DMS53 treated with DMSO at 0.1 percent for 48 hours (cell line): ENCODE results near the gene FSHR.

ENCODE experiments used
- DNase-seq: peaks from one replicate; lab custom pipeline; 2025; ENCODE audit not compliant: unreplicated experiment; lab: John Stamatoyannopoulos, UW

FSHR gene

DNA sequence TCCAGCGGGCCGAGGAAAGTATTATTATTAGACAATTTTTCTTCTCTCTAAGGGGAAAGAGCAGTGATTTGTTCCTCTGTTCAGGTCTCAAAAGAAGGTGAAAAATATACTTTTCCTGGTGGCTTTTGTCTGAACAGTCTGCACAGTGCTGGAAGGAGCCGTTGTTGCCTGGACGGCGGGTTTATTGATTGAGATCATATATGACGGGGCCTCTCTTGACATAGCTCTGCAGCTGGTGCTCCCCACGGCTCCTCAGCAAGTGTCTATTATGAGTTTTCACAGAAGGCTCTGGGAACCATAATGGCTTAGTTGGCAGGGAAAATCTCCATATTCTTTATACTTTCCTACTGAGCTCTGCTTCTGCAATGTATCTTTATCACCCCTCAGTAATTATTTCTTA, 42.9 kb downstream of the FSHR start:
- DNase-seq, result no peak

DNA sequence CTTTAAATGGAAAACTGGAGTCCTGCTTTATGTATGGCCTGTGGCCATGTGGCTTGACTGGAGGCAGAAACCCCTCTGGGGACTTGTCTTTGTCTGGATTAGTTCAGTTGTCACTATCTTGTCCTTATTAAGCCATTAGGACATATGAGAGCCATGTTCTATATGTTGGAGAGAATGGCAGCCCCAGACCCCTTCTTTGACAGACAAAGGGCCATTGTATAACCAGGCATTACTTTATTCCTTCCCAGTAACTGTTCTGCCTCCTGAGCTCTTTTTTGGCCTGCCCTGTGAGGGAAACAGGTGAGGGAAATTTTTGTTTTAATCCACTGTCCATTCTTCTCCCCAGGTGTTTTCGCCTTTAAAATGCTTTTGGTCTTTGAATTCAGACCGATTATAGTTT, 43.3 kb downstream of the FSHR start:
- no peak for DNase-seq

DNA sequence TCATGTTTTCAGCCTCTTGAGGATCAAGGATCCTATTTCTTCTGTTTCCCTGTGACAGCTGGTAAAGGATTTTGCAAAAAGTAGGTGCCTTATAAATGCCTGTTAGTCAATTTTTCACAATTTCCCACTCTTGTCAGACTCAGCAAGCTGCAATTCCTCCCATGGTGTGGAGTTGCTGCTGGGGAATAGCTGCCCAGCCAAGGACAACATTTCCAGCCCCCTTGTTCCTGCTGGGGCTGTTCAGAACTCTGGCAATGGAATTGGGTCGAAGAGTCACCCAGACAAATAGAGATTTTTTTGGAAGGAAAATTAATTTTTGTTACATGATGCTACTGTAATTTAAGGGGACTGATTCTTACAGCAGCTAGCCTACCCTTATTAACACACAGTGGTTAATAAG, 43.7 kb downstream of the FSHR start:
- no peak for DNase-seq

DNA sequence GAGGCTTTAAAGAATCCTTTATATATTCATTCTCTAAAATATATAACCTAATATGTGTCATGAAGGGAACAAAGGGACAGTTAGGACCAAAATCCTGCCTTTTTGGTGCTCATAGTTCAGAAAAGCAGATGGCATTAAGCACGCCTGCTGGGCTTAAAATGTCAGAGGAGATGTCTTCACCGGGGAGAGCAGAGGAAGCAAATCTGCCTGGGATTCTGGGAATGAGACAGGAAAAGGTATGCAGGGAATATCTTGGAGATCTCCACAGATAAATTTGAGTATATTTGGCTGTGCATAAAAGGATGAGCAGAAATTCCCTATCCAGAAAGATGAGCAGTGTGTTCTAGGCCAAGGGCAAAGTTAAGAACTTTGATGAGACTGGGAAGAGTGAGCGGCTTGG, 45.5 kb downstream of the FSHR start:
- no peak for DNase-seq

DNA sequence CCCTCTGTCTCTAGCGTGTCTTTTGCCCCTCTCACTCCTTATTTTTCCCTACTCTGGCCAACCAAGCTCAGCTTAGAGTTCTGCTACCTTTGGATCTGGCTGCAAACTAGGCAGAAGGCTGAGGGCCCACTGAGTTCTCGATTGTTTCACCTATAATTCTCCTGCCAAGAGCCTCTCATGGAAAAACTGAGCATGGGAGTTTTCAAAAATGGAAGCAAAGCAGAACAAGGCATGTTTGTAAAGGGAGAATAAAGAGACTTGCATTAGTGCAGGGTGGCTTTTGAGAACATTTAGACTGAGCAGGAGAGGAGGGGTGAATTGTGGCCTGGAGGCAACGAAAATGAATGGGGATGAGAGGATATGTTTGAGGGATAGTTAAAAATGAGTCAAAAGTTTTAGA, 45.9 kb downstream of the FSHR start:
- no peak for DNase-seq

DNA sequence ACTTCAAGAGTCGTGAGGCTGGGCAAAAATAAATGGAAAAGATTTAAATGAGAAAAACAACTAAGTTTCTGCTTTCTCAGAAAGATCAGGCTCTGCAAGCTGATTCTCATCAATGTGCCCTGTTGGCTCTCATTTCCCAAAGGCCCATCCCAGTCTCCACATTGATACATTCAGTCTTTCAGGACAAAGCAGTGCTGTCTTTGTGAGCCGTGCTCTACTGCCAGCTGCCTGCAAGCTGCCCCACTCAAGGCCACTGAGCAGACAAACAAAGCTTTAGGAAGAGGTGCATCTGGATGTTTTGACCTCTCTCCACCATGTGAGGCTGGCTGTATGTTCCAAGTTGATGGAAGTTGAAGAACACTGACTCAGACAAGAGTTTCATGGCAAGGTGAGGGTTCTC, 48.8 kb downstream of the FSHR start:
- no peak for DNase-seq

DNA sequence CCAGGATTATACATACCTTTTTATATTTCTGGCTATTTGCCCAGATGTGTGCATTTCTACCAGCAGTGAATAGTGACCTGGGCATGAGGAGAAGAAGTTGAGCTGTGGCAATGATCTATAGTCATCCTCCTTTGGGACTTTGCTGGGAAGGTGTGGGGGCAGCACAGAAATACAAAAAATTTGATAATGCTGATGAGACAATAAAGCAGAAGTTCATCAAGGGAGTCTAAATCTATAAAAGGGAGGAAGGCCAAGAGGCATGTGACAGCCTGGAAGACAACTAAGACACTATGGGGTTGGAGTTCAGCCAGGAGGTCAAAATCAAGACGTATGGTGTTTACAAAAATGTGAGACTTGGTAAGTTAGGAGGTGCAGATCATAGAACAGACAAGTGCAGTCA, 52.2 kb downstream of the FSHR start:
- no peak for DNase-seq

DNA sequence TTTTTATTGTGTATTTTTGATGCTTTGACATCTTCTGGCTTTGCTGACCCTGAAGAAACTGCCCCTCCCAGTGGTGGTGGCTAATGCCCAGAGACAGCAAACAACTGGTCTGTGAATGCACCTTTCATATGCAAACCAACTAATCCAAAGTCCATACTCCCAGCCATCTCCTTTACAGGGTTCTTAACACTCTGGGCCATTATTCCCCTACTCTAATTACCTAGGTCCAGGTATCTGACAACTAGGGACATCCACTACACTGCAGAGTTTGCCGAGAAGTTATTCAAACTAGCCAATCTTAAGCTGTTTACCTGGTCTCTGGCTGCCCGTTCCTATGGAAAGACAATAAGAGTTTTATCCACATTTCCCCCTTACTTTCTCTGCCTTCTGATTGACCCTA, 73.6 kb downstream of the FSHR start:
- DNase-seq, result no peak

DNA sequence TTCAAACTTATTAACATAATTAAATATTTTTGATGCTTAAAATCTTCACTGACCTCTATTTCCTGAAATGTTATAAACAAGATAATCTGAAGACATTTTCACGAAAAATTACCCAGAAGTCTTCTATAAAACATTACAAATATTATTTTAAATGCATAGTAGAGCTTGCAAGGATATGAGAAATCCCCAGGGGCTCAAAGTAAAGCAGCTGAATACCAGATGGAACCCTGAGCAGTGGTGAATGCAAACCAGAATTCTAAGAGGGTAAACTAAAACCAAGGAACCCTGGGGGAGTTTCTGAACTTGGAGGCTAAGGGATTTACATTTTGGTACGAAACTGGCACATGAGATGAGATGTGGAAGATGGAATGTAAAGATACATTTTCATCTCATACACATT, 83.6 kb downstream of the FSHR start:
- no peak for DNase-seq

DNA sequence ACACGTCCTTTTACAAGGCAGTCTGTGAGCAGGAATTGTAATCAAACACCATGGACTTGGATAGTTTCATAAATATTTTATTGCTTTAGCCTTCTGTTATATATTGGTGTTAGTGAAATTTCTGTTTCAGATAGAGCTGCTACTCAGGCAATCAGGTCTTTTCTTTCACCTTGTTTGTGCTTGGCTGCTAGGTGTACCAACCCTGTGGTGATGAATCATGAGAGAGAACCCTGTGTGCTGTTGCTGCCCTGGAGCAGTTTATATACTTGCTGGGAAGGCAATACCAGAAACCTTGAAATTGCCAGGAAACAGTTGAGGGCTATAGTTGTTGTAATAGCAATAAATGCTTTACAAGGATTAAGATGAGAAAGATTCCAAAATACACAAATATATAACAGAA, 84.5 kb downstream of the FSHR start:
- DNase-seq, result no peak

DNA sequence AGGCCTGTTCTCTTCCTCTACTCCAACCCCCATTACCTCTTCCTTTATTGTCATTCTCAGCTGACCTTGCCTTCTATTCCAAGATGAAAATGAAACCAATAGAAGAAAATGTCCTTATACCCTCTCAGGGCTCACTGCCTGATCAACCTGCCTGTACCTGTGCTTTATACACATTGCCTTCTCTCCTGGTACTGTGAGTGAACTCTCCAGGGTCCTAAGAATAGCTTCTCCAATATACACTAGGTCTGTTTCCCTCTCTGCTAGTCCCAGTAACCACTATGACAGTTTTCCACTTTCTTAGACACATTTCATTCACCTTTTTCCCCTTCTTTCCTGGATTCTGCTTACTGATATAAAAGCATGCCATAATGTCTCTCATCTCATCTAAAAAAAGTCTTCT, 85.7 kb downstream of the FSHR start:
- no peak for DNase-seq

DNA sequence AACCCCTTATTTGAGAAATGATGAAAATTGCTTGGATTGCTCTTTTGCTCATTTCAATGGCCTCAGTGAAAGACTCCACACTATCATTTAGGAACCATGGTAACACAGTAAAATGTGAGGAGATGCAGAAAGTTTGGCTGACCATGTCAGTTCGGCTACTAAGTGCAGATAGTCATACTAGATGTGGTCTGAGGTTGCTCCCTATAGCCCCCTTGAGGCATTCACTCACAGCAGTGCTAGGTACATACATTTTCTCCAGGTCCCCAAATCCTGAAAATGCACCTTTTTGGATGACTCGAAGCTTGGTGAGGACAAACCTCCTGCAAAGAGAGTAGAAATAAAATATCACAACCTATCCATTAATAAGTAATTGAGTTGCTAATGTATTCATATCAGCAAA, 86.3 kb downstream of the FSHR start:
- DNase-seq, result no peak

DNA sequence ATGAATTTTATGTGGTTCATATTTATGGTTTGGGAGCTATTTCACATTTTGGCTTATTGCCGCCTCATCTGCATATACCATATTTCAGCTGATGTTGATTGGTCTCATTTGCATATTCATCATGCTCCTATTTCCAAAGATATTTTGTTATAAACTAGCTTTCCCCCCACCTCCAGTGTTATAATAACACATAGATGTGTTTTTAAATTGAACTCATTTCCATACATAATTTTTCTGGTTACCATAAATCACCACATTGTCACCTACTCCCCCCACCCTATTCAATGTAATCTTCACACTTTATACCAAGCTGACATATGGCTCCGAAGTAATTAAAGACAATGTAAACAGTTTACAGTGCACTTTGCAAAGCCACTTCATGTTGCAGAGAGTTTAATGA, 101.2 kb downstream of the FSHR start:
- no peak for DNase-seq

DNA sequence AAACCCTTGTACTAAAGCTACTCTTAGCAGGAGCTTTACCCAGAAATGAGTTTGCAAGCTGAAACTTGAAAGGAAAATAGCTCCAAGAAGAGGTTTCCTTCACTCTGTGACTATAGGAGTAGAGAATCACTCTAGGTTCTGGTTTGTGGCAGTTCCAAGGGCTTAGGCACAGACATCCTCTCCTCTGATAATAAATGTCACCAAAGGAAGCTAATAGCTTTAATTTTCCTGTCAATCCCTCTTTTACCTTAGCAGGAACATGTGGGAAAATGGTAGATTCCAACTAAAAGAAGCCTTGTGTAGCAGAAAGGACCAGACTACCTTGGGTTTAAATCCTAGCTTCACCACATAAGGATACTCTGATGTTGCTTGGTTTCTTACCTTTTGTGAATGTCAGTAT, 104.0 kb downstream of the FSHR start:
- no peak for DNase-seq

DNA sequence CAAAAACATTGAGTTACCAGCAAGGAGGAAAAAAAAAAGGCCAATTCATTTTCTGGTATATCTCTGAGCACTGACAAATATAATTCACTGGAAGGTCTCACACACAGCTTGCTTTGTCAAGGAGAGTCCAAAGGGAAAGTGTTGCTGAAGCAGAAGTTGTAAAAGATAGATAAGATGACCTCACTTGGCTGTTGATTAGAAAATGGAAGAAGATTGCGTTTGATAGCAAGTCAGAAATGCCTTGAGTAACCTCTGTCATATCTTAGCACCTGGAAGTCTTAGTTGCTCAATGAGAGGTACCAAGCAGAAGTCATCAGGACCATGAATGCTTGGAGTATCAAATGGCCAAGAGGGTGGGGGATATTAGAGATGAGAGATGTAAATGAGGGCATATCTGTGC, 105.2 kb downstream of the FSHR start:
- DNase-seq, result no peak

DNA sequence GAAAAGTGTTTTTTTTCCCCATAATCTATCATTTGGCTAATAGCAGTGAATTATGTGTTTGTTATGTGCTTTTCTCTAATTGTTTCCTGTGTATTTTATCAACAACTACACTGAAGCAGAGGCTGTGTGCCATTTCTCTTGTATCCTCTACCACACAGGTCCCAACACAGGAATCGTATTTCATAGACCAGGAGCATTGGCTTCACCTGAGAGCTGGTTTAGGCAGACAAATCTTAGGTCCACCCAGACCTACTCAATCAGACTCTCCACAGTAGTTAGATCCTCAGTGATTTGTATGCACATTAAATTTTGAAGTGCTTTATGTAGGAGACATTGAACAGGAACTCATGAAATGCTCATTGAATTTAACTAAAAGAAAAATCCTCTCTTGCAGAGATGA, 109.2 kb downstream of the FSHR start:
- no peak for DNase-seq

DNA sequence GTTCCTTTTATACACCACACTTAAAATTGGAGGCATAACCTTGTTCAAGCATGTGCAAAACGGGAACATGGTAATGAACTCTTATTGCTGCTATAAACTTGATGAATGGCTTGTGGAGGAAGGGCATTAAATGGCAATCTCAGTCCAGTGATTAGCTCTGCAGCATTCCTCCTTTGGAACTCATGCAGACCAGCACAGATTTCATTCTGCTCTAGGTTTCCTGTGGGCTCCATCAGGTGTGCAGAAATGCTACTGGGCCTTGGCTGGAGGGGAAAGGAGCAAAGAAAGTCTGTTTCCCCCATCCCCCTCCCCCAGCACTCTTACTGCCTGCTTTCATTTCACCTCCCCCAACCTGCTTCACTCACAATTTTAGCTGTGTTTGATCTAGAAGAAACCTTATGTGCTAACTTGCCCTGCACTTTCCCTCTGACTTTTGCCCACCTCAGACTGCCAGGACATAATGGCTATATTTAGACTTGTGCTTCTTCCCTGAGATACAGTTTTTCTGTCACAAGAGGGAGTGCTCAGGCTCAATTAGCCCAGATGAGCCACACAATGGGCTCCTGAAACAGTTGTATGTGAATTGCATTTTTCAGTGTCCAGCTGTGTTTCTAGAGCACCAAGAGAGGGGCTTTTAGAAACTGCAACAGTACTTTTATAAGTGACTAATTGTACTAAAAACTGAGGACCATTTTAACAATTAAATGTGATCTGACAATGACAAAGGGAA, 109.8 kb downstream of the FSHR start:
- peak; percentile 16 for DNase-seq

DNA sequence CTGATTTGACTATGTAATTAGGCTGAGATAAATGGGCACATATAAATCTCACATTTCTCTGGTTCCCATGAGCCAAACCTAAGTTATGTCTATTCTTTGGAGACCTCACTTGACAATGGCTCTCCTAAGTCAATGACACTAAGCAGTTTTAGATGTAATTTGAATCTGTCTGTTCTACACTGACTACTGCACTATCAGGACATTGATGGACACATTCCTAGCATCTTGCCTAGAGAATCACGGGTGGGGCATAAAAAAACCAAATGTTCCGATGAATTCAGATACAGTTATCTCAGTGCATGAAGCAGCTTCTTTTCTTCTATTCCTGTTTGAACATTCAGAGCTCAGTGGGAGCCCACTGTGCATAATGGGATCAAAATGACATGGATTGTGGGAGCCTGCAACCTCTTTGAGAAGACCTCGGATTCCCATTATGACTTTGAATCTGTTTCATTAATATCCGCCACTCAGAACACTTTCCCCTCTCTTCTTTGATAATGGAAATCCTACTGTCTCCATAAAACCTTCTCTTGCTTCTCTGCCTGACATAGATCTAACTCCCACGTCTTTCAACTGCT, 110.8 kb downstream of the FSHR start:
- no peak for DNase-seq

DNA sequence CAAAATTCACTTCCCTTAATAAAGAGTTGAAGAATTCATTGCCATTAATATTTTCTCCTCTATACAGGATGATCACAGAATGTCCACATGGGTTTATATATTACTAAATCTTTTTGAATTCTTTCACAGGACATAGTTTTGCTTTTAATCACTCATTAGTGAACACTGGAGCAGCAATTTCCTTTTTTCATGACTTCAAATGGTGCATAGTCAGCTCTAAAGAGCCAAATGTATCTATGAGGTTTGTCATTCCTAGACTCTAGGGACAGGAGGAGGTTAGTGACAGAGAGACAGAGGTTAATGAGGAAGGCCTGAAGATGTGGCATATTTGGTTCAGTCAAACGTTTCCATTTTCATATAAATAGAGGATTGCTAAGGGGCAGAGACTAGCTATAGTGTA, 111.8 kb downstream of the FSHR start:
- no peak for DNase-seq

DNA sequence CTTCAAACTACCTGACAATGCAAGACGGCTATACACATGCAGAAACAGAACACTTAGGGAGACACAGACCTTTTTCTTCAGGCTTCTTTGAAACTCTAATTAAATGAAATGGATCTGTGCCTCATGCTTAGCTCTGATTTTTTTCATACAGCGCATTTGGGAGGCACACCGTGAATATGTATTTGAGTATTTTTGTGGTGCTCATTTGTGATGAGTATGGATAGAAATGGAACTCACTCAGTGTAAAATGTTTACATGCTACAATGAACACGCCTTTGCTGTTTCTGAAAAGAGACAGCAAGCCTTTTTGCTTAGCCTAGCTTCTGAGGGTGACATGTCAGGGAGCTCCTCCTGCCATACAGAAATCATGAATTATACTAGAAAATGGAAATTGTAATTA, 113.3 kb downstream of the FSHR start:
- DNase-seq, result no peak

DNA sequence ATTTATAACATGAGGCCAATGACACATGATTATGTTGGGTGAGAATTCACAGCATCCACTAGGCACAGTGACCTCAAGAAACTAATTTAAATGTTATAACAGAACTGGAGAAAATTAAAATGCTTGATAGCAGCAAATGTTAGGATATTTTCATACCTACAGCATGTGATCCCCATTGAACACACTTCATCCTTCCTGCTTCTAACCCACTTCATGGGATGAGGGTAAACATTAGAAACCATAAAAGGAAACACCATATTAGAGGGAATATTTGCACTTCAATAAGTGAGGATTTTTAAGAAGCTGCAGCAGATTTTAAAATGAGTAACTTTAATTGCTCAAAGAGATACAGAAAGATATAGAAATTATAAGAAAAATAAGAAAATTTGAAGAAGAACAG, 117.1 kb downstream of the FSHR start:
- DNase-seq, result peak; percentile 71

DNA sequence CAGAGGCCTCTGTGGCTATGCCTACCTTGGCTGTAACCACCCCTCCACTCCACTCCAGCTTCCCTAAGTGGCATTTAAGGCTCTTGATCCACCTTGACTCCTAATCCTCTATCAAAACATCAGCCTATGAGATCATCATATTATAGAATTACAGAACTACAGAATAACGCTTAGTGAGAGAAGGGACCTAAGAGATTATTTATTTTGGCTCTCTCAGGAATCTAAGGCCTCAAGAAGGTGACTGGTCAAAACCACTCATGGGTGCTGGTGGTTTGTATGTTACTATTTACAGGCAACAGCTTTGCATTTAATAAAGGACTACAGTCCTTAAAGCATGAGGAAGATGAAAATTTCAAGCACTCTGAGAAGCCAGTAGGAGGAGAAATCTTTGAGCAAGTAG, 118.8 kb downstream of the FSHR start:
- peak; percentile 50 for DNase-seq
